GM10248 (cell line): ENCODE data around the gene SUN1.

Source experiments
- CTCF ChIA-PET: fragments of 300-600 bp; sonication (Branson Sonifier 250); formaldehyde crosslinking; extraction: SDS; loops from one replicate; lab custom pipeline; 2021; ENCODE audit warnings: antibody characterized with exemption; lab: Yijun Ruan, JAX
- POLR2A ChIA-PET: fragments of 350-650 bp; sonication (Branson Sonifier 250); formaldehyde crosslinking; extraction: SDS; loops from one replicate; lab custom pipeline; 2020; ENCODE audit warnings: antibody characterized with exemption; lab: Yijun Ruan, JAX
- DNase-seq: peaks from one replicate; pipeline ENCODE4 v3.0.0; 2012; ENCODE audit errors: extremely low spot score
- TF ChIP-seq, protein P1 (sequence below): IDR thresholded peaks from 2 replicates; pipeline ENCODE4 v1.5.1; 2012; ENCODE audit warnings: mild to moderate bottlenecking, low read depth; ENCODE audit errors: extremely low read depth, missing control alignments, control extremely low read depth

The SUN1 gene

DNA sequence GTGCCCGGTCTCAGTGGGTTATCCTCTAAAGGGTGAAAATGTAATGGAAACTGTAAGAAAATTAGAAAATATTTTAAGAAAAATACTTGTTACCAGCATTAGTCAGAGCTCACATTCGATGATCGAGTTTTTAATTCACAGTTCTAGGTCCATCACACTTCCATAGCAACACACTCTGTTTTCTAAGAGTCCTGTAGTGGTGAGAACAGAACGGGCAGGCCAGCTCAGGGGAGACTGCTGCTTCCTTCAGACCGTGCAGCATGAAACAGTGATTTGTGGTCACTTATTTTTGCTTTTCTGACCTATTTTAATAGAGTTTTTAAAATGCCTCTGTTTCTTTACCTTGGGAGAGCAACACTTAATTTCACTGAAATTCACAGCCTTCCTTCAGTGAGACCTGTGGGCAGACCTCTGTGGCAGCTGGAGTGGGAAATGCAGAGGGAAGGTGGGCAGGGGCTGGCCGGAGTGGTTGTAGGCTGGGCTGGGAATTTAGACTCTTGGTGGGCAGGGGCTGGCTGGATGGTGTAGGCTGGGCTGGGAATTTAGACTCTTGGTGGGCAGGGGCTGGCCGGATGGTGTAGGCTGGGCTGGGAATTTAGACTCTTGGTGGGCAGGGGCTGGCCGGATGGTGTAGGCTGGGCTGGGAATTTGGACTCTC is 1.5 kb downstream of the SUN1 start:
- POLR2A ChIA-PET: no interaction called here
- CTCF ChIA-PET: interaction anchor here (0.7 to 1.4 kb wide), 5 partner anchors 11 to 42 kb away, joined by 3 to 4 read pairs (median 3); no protein-coding TSS in a partner anchor
- no peak for DNase-seq
- TF ChIP-seq, protein P1, sequence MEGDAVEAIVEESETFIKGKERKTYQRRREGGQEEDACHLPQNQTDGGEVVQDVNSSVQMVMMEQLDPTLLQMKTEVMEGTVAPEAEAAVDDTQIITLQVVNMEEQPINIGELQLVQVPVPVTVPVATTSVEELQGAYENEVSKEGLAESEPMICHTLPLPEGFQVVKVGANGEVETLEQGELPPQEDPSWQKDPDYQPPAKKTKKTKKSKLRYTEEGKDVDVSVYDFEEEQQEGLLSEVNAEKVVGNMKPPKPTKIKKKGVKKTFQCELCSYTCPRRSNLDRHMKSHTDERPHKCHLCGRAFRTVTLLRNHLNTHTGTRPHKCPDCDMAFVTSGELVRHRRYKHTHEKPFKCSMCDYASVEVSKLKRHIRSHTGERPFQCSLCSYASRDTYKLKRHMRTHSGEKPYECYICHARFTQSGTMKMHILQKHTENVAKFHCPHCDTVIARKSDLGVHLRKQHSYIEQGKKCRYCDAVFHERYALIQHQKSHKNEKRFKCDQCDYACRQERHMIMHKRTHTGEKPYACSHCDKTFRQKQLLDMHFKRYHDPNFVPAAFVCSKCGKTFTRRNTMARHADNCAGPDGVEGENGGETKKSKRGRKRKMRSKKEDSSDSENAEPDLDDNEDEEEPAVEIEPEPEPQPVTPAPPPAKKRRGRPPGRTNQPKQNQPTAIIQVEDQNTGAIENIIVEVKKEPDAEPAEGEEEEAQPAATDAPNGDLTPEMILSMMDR: no peak

DNA sequence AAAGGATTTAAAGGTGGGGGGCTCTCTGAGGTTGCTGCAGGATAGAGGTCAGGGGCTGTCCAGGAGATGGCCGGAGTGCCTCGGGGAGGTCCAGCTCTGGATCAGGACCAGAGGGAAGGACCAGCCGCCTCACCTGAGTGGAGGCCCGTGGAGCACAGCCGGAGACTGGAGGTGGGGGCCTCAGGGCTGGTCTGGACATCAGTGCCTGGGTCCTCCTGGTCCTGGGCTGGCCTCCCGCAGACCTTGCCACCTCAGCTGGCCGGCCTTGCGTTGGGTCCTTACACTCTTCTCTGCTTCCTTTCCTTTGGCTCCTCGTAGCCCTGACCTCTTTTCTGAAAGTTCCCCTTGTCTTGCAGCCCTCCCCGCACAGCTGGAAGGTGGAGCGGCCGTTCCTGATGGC is 2.0 kb downstream of the SUN1 start:
- TF ChIP-seq, protein P1: no peak
- ChIA-PET CTCF (interaction anchor here (0.8 to 1.3 kb wide), 3 partner anchors 11 to 39 kb away, joined by 3 to 4 read pairs (median 3); no protein-coding TSS in a partner anchor), POLR2A (no interaction called here)
- no peak for DNase-seq

DNA sequence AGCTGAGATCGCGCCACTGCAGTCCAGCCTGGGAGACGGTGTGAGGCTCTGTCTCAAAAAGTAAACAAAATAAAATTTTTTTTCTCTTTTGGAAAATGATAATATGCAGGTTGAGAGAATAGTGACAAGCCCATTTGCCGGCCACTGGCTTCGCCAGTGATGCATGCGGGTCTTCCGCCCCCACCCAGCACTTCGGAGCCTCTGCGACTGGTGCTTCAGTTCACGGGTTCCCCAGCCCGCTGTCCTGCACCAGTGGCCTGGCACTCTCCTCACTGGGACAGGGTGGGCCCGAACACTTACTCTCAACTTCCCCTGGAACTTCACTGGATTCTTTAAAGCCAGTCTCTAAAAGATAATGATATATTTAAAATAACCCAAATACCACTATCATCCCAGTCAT is 2.7 kb downstream of the SUN1 start:
- TF ChIP-seq, protein P1: no peak
- ChIA-PET CTCF (no interaction called here), POLR2A (no interaction called here)
- no peak for DNase-seq

DNA sequence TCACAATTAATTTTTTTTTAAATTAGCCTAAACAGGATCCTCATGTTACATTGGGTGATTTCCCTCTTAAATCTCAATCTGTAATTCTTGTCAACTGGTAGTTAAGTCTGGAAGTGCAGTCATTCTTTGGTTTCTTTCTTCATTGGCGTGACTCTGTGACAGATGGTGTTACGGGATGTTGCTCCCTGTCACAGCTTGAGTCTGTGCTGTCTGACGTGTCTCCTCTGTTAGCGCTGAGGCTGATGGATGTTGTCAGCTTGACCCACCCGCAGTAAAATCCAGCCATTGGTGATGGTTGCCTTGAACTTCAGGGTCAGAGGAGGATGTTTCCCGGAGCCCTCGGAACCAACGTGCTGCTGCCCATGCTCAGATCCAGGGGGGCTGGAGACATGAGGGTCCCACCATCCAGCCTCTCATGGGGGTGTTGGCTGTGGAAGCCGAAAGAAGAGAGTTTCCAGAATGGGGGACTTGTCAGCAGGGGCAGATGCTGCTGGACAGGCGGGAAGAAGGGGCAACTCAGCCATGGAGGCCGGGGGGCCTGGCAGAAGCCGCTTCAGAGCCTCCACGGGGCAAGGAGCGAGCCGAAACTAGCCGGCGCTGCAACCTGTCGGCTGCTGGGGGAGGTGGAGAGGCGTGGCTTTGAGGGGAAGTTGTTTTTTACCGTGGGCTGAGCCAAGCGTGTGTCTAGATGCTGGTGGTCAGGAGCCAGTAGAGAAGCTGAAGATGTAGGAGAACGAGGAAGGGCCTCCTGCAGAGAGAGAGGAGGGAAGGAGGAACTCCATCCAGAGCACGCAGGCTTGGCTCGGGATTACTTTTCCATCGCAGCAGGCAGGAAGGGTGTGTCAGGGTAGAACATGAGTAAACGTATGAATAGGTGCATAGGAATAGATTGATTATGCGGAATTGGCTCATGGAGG is 3.5 kb downstream of the SUN1 start:
- ChIA-PET POLR2A (no interaction called here), CTCF (interaction anchor here (0.7 to 3.4 kb wide), 2 partner anchors 22 to 37 kb away, joined by 3 to 17 read pairs; no protein-coding TSS in a partner anchor)
- DNase-seq: no peak
- TF ChIP-seq, protein P1: no peak

DNA sequence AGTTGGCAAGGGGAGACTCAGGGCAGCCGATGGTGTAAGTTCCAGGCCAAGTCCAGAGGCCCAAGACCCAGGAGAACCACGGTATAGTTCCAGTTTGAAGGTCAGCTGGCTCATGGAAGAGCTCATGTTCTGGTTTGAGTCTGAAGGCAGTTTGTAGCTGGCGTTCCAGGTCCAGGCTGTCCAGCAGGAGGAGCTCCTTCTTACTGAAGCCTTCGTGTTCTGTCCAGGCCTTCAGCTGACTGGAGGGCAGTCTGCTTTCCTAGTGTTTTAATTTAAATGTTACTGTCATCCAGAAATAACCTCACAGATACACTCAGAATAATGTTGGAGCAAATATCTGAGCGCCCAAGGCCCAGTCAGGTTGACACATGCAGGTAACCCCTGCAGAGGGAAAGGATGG is 4.2 kb downstream of the SUN1 start:
- ChIA-PET POLR2A (no interaction called here), CTCF (interaction anchor here (0.7 to 3.4 kb wide), 4 partner anchors 10 to 50 kb away, joined by 3 to 17 read pairs (median 4); no protein-coding TSS in a partner anchor)
- TF ChIP-seq, protein P1: peak; percentile 18
- no peak for DNase-seq

DNA sequence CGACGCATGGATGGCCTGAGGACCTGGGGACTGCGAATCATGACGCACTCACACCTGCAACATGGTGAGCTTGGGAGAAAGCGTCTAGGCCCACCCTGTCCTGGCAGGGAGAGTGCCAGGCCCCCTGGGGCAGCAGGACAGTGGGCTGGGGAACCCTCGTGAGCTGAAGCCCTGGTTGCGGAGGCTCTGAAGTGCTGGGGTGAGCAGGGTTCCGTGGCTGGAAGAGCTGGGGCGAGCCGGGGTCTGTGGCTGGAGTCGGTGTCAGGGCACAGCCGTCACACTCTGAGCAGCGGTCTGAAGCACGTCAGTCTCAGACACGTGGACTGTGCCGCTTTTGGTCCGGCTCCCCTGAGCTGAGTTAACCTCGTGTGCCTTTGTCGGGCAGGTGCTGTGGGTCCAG is 4.7 kb downstream of the SUN1 start:
- TF ChIP-seq, protein P1: no peak

More for the DNA sequence above, 4.7 kb downstream of the SUN1 start:
- no peak for DNase-seq
- ChIA-PET POLR2A (no interaction called here), CTCF (interaction anchor here (1.0 to 3.4 kb wide), 3 partner anchors 10 to 50 kb away, joined by 4 to 17 read pairs (median 5); no protein-coding TSS in a partner anchor)
